Measurements from ENCODE around the gene ADH4. TPM values are rescaled to one million over a fixed set of nuclear protein-coding genes. Genes with fewer than 3 reads are reported as not detected.

The ADH4 gene
- total RNA-seq, 1 experiment from 2014 or later, result 2.2 TPM

DNA sequence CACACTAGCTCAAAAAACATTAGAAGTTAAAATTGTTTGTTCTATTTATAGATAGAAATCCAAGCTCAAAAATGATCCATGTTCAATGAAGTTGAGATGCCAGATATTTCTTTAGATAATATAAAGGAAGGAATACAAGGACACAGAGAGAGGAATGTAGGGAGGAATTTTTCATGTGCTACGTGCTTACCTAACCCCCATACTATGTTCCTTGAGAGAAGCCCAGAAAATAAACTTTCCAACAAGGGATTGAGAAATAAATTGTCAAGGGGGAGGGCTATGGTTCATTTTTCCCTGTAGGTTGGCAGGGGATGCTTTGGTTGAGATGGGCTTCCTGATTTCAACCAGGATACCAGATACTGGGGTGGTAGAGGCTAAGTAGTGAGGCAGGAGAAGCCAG is 39.9 kb downstream of the ADH4 start:
- DNase-seq, result no peak
- Histone ChIP-seq H3K36me3 (ENCODE audit: control insufficient read depth, insufficient read depth, low read length) (no peaks in the 10 kb centered on the region), H3K4me3 (ENCODE audit: low read depth, low read length) (no peak overlapping the region), H3K27me3 (replicated peaks; ENCODE audit: control insufficient read depth, insufficient read depth, low read length) (no peaks in the 10 kb centered on the region), H3K4me1 (no peaks in the 10 kb centered on the region), H3K9me3 (no peaks in the 10 kb centered on the region)
- no peak overlapping the region for H3K4me3 Mint-ChIP-seq (ENCODE audit: unreplicated experiment)
- BruUV-seq (replicated peaks), result no TSS peak
- ChIA-PET POLR2A (no interaction called here), CTCF (no interaction called here)
- H3K36me3 Mint-ChIP-seq (ENCODE audit: insufficient read depth, unreplicated experiment), result no peaks in the 10 kb centered on the region
- intact Hi-C loops (cut with micrococcal nuclease; ENCODE audit: unreplicated experiment), result no loop called here
- no peaks in the 10 kb centered on the region for H3K9me3 Mint-ChIP-seq (ENCODE audit: unreplicated experiment)
- H3K4me1 Mint-ChIP-seq (ENCODE audit: low read depth, unreplicated experiment), result no peaks in the 10 kb centered on the region
- no peaks in the 10 kb centered on the region for H3K27me3 Mint-ChIP-seq (ENCODE audit: insufficient read depth, unreplicated experiment)
- TF ChIP-seq, protein P1, sequence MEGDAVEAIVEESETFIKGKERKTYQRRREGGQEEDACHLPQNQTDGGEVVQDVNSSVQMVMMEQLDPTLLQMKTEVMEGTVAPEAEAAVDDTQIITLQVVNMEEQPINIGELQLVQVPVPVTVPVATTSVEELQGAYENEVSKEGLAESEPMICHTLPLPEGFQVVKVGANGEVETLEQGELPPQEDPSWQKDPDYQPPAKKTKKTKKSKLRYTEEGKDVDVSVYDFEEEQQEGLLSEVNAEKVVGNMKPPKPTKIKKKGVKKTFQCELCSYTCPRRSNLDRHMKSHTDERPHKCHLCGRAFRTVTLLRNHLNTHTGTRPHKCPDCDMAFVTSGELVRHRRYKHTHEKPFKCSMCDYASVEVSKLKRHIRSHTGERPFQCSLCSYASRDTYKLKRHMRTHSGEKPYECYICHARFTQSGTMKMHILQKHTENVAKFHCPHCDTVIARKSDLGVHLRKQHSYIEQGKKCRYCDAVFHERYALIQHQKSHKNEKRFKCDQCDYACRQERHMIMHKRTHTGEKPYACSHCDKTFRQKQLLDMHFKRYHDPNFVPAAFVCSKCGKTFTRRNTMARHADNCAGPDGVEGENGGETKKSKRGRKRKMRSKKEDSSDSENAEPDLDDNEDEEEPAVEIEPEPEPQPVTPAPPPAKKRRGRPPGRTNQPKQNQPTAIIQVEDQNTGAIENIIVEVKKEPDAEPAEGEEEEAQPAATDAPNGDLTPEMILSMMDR (IDR thresholded peaks at IDR 0.05; ENCODE audit: insufficient read depth in 1 of 2, low read depth in 1 of 2, low read length in 1 of 2, severe bottlenecking in 1 of 2, unreplicated experiment in 1 of 2), result no peak
- no peak overlapping the region for H3K27ac Mint-ChIP-seq (ENCODE audit: unreplicated experiment)

DNA sequence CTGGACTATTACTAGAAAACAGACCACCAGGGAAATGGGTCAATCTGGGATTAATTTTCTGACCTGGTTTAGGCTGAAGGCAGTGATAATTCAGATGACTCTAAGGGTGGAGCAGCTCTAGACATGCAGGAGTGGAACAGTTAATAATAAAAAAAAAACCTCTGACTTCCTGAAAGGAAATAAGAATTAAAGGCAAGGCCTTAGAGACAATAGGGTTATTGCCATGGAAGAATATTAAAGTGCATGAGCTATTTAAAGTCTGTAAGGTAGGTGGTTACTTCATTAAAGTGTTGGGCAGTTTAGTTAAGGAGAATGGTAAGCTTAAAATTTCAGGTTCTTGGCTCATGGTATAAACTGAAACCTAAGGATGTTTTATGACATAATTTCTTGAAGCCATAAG is 40.9 kb downstream of the ADH4 start:
- H3K27me3 ChIP-seq (replicated peaks; ENCODE audit: control insufficient read depth, insufficient read depth, low read length), result no peaks in the 10 kb centered on the region
- no peaks in the 10 kb centered on the region for H3K36me3 ChIP-seq (ENCODE audit: control insufficient read depth, insufficient read depth, low read length)
- DNase-seq, result no peak
- H3K27ac Mint-ChIP-seq (ENCODE audit: unreplicated experiment), result no peak overlapping the region
- H3K9me3 ChIP-seq, result no peaks in the 10 kb centered on the region
- ChIA-PET CTCF (no interaction called here), POLR2A (no interaction called here)
- no peaks in the 10 kb centered on the region for H3K4me1 ChIP-seq
- H3K36me3 Mint-ChIP-seq (ENCODE audit: insufficient read depth, unreplicated experiment), result no peaks in the 10 kb centered on the region
- no peak overlapping the region for H3K4me3 Mint-ChIP-seq (ENCODE audit: unreplicated experiment)
- TF ChIP-seq, protein P1 (IDR thresholded peaks at IDR 0.05; ENCODE audit: insufficient read depth in 1 of 2, low read depth in 1 of 2, low read length in 1 of 2, severe bottlenecking in 1 of 2, unreplicated experiment in 1 of 2), result no peak
- BruUV-seq (replicated peaks), result no TSS peak
- H3K27me3 Mint-ChIP-seq (ENCODE audit: insufficient read depth, unreplicated experiment), result no peaks in the 10 kb centered on the region
- H3K9me3 Mint-ChIP-seq (ENCODE audit: unreplicated experiment), result no peaks in the 10 kb centered on the region
- intact Hi-C loops (cut with micrococcal nuclease; ENCODE audit: unreplicated experiment), result no loop called here
- no peaks in the 10 kb centered on the region for H3K4me1 Mint-ChIP-seq (ENCODE audit: low read depth, unreplicated experiment)
- no peak overlapping the region for H3K4me3 ChIP-seq (ENCODE audit: low read depth, low read length)

DNA sequence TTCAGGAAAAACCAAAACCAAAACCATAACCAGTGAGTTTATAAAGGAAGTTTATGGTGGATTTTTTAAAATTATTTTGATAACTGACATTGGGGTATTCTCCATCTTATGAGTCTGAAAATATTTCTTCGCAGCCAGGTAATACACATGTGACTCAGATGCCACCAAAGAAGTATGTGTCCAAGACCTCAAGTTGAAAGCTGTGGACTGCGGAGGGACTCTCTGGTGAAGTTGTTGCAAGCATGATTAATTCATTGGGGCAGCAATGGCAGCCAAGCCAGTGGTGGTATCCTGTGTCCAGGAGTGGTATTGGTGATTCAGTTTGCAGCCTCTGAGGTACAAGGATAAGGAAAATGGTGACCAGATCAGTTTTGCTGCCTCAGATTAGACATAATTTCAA is 41.5 kb downstream of the ADH4 start:
- H3K9me3 Mint-ChIP-seq (ENCODE audit: unreplicated experiment), result no peaks in the 10 kb centered on the region
- POLR2A ChIA-PET, result no interaction called here
- H3K4me3 ChIP-seq (ENCODE audit: low read depth, low read length), result no peak overlapping the region
- BruUV-seq (replicated peaks), result no TSS peak
- intact Hi-C loops (cut with micrococcal nuclease; ENCODE audit: unreplicated experiment), result no loop called here
- H3K36me3 Mint-ChIP-seq (ENCODE audit: insufficient read depth, unreplicated experiment), result no peaks in the 10 kb centered on the region
- H3K4me3 Mint-ChIP-seq (ENCODE audit: unreplicated experiment), result no peak overlapping the region
- no peaks in the 10 kb centered on the region for H3K4me1 Mint-ChIP-seq (ENCODE audit: low read depth, unreplicated experiment)
- H3K27me3 Mint-ChIP-seq (ENCODE audit: insufficient read depth, unreplicated experiment), result no peaks in the 10 kb centered on the region
- DNase-seq, result no peak
- no peaks in the 10 kb centered on the region for H3K4me1 ChIP-seq
- CTCF ChIA-PET, result no interaction called here
- no peaks in the 10 kb centered on the region for H3K36me3 ChIP-seq (ENCODE audit: control insufficient read depth, insufficient read depth, low read length)
- TF ChIP-seq, protein P1 (IDR thresholded peaks at IDR 0.05; ENCODE audit: insufficient read depth in 1 of 2, low read depth in 1 of 2, low read length in 1 of 2, severe bottlenecking in 1 of 2, unreplicated experiment in 1 of 2), result no peak
- H3K9me3 ChIP-seq, result no peaks in the 10 kb centered on the region
- H3K27ac Mint-ChIP-seq (ENCODE audit: unreplicated experiment), result no peak overlapping the region
- no peaks in the 10 kb centered on the region for H3K27me3 ChIP-seq (replicated peaks; ENCODE audit: control insufficient read depth, insufficient read depth, low read length)

Data from Caco-2 (cell line).